Measurements from ENCODE around the gene CHD6.

The CHD6 gene

GRCh38 chr20:41643504-41643938 is 25.3 kb upstream of the CHD6 start:
- Histone ChIP-seq H3K4me2 (no peak overlapping the region), H3K27me3 (no peaks in the 10 kb centered on the region)

GRCh38 chr20:41639630-41640029 is 21.5 kb upstream of the CHD6 start:
- no peaks in the 10 kb centered on the region for H3K4me1 ChIP-seq
- H3K4me3 ChIP-seq: no peak overlapping the region
- no peak overlapping the region for H3K9ac ChIP-seq
- no peaks in the 10 kb centered on the region for H3K36me3 ChIP-seq
- H4K20me1 ChIP-seq: no peaks in the 10 kb centered on the region
- no peaks in the 10 kb centered on the region for H3K27me3 ChIP-seq
- H3K9me3 ChIP-seq (replicated peaks in 1 of 11): no peaks in the 10 kb centered on the region
- no peak overlapping the region for H3K4me2 ChIP-seq
- no peak overlapping the region for H3K27ac ChIP-seq
- TF ChIP-seq Cebpa-rat (IDR thresholded peaks at IDR 0.05): no peak

More at GRCh38 chr20:41643504-41643938, 25.3 kb upstream of the CHD6 start:
- Histone ChIP-seq H3K36me3 (no peaks in the 10 kb centered on the region), H3K9me3 (replicated peaks in 1 of 11) (no peaks in the 10 kb centered on the region), H3K9ac (no peak overlapping the region), H3K4me3 (no peak overlapping the region), H3K27ac (no peak overlapping the region), H4K20me1 (no peaks in the 10 kb centered on the region), H3K4me1 (no peaks in the 10 kb centered on the region)
- no peak for TF ChIP-seq Cebpa-rat (IDR thresholded peaks at IDR 0.05)

- H3K27ac ChIP-seq: no peak overlapping the region
- H3K4me2 ChIP-seq: no peak overlapping the region
- TF ChIP-seq Cebpa-rat (IDR thresholded peaks at IDR 0.05): no peak
- H3K9me3 ChIP-seq (replicated peaks in 1 of 11): no peaks in the 10 kb centered on the region
- H3K9ac ChIP-seq: no peak overlapping the region
- H3K36me3 ChIP-seq: no peaks in the 10 kb centered on the region
- H3K4me1 ChIP-seq: peaks cover 0 to 10% (median 2%) of the 10 kb centered on the region in 10 experiments; a peak in 12 of 20 replicates
- H4K20me1 ChIP-seq: no peaks in the 10 kb centered on the region
- no peak overlapping the region for H3K4me3 ChIP-seq
- H3K27me3 ChIP-seq: no peaks in the 10 kb centered on the region
Measured at GRCh38 chr20:41638456-41638855, 20.3 kb upstream of the CHD6 start.

DNA sequence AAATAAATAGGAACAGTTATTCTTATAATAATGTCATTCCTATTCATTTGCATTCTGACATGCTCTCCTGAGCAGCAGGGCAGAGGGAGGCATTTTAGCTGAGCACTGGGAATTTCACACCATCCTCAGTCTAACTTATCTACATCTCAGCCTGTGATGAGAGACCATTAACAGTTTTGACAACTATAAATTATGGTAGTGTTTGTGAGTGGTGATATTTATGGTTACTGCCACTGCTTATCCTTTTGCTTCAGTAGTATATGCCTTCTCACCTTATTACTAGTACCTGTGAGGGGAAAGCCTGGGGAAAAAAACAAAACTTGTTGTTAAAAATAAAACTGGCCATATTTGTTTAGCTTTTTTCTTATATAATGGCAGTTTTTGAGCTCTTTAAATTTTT is 17.0 kb upstream of the CHD6 start:
- no peak overlapping the region for H3K27ac ChIP-seq
- H3K36me3 ChIP-seq: no peaks in the 10 kb centered on the region
- no peaks in the 10 kb centered on the region for H3K27me3 ChIP-seq
- no peak overlapping the region for H3K4me3 ChIP-seq
- H3K4me2 ChIP-seq: no peak overlapping the region
- H4K20me1 ChIP-seq: no peaks in the 10 kb centered on the region
- TF ChIP-seq Cebpa-rat (IDR thresholded peaks at IDR 0.05): no peak
- no peak overlapping the region for H3K9ac ChIP-seq
- peaks cover 0 to 27% (median 10%) of the 10 kb centered on the region in 10 experiments; a peak in 13 of 20 replicates for H3K4me1 ChIP-seq
- H3K9me3 ChIP-seq (replicated peaks in 1 of 11): no peaks in the 10 kb centered on the region

DNA sequence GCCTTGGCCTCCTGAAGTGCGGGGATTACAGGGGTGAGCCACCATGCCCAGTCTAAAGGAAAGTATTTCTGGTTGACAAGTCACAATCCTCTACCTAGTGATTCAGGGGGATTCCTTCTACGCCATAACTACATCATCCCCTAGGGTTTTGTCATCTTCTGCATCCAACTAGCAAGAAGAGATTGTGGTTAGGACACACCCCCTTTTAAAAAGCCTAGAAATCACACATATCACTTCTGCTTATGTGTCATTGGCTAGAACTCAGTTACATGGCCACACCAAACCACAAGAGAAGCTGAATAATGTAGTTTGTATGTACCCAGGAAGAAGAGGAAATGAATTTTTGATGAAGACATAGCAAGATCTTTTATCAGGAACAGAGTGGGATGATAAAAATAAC is 14.7 kb upstream of the CHD6 start:
- Histone ChIP-seq H3K4me2 (peak overlapping the region in 7 of 11 experiments; percentile 18 to 67 (median 57); a peak in 9 of 22 replicates), H3K36me3 (no peaks in the 10 kb centered on the region), H3K4me1 (peaks cover 5 to 35% (median 17%) of the 10 kb centered on the region in 10 experiments; a peak in 19 of 20 replicates), H3K9me3 (replicated peaks in 1 of 11) (peaks cover 0 to 8% (median 0%) of the 10 kb centered on the region in 11 experiments; a peak in 4 of 22 replicates), H3K9ac (no peak overlapping the region), H3K4me3 (no peak overlapping the region), H3K27ac (peak overlapping the region in 1 of 11 experiments; percentile 1; a peak in 2 of 22 replicates), H3K27me3 (no peaks in the 10 kb centered on the region), H4K20me1 (no peaks in the 10 kb centered on the region)
- TF ChIP-seq Cebpa-rat (IDR thresholded peaks at IDR 0.05): no peak

DNA sequence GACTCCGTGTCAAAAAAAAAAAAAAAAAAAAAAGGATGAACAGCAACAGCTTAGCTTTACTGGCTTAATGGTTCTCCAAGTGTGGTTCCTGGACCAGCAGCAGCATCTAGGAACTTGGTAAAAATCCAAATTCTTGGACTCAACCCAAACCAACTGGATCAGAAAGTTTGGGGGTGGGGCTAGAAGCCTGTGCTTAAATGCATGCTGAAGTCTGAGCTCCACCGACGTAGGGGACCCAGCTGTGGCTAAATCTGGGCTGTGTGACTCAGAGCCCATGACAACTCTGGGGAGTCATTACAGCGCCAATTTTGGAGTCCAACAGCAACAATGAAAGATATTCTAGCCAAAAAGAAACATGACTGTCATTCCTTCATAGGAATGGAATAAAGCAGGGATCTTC is 13.6 kb upstream of the CHD6 start:
- no peak for TF ChIP-seq Cebpa-rat (IDR thresholded peaks at IDR 0.05)
- H3K27ac ChIP-seq: no peak overlapping the region

GRCh38 chr20:41630846-41631245 is 12.7 kb upstream of the CHD6 start:
- peaks cover 9 to 39% (median 21%) of the 10 kb centered on the region in 10 experiments; a peak in 19 of 20 replicates for H3K4me1 ChIP-seq
- no peaks in the 10 kb centered on the region for H3K27me3 ChIP-seq
- no peak for TF ChIP-seq Cebpa-rat (IDR thresholded peaks at IDR 0.05)

More for the DNA sequence above, 13.6 kb upstream of the CHD6 start:
- no peaks in the 10 kb centered on the region for H3K36me3 ChIP-seq
- H3K9me3 ChIP-seq (replicated peaks in 1 of 11): peaks cover 0 to 15% (median 8%) of the 10 kb centered on the region in 11 experiments; a peak in 15 of 22 replicates
- no peaks in the 10 kb centered on the region for H3K27me3 ChIP-seq
- no peaks in the 10 kb centered on the region for H4K20me1 ChIP-seq
- H3K4me3 ChIP-seq: no peak overlapping the region
- peak overlapping the region in 4 of 11 experiments; percentile 7 to 62 (median 44); a peak in 7 of 22 replicates for H3K4me2 ChIP-seq
- no peak overlapping the region for H3K9ac ChIP-seq
- peaks cover 9 to 39% (median 21%) of the 10 kb centered on the region in 10 experiments; a peak in 19 of 20 replicates for H3K4me1 ChIP-seq

DNA sequence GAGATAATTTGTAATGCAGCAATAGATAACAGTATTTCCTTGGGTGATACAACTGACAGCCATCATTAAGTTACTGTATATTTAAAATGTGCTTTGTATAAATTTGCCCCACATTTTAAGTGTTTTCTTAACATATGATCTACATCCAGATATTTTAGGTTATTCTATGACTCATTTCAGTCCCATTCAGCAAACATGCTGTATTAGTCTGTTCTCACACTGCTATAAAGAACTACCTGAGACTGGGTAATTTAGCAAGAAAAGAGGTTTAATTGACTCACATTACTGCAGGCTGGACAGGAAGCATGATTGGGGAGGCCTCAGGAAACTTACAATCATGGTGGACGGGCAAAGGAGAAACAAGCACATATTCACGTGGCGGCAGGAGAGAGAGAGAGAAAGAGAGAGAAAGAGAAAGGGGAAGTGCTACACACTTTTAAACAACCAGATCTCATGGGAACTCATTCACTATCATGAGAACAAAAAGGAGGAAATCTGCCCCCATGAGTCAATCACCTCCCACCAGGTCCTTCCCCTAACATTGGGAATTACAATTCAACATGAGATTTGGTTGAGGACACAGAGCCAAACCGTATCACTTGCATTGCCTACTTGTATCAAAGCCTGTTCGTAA is 9.6 kb upstream of the CHD6 start:
- no peak for TF ChIP-seq Cebpa-rat (IDR thresholded peaks at IDR 0.05)
- H3K4me1 ChIP-seq: peaks cover 9 to 55% (median 28%) of the 10 kb centered on the region in 10 experiments; a peak in 19 of 20 replicates
- H3K27me3 ChIP-seq: no peaks in the 10 kb centered on the region
- H3K4me2 ChIP-seq: peak overlapping the region; percentile 0 to 50 (median 32); a peak in 21 of 22 replicates
- H3K36me3 ChIP-seq: no peaks in the 10 kb centered on the region
- H3K9me3 ChIP-seq (replicated peaks in 1 of 11): peaks cover 0 to 16% (median 8%) of the 10 kb centered on the region in 11 experiments; a peak in 15 of 22 replicates
- H3K4me3 ChIP-seq: no peak overlapping the region
- peak overlapping the region in 7 of 11 experiments; percentile 6 to 59 (median 41); a peak in 10 of 22 replicates for H3K27ac ChIP-seq
- H4K20me1 ChIP-seq: no peaks in the 10 kb centered on the region
- no peak overlapping the region for H3K9ac ChIP-seq

More at GRCh38 chr20:41630846-41631245, 12.7 kb upstream of the CHD6 start:
- Histone ChIP-seq H3K4me3 (no peak overlapping the region), H3K9me3 (replicated peaks in 1 of 11) (peaks cover 0 to 16% (median 8%) of the 10 kb centered on the region in 11 experiments; a peak in 15 of 22 replicates), H3K4me2 (no peak overlapping the region), H4K20me1 (no peaks in the 10 kb centered on the region), H3K36me3 (no peaks in the 10 kb centered on the region), H3K27ac (no peak overlapping the region), H3K9ac (no peak overlapping the region)

- H3K4me3 ChIP-seq: no peak overlapping the region
- peaks cover 8 to 55% (median 26%) of the 10 kb centered on the region in 10 experiments; a peak in 19 of 20 replicates for H3K4me1 ChIP-seq
- no peaks in the 10 kb centered on the region for H3K36me3 ChIP-seq
- no peaks in the 10 kb centered on the region for H4K20me1 ChIP-seq
- peaks cover 0 to 16% (median 8%) of the 10 kb centered on the region in 11 experiments; a peak in 15 of 22 replicates for H3K9me3 ChIP-seq (replicated peaks in 1 of 11)
- no peak overlapping the region for H3K9ac ChIP-seq
- no peak for TF ChIP-seq Cebpa-rat (IDR thresholded peaks at IDR 0.05)
- no peak overlapping the region for H3K27ac ChIP-seq
- peak overlapping the region in 1 of 11 experiments; percentile 38; a peak in 1 of 22 replicates for H3K4me2 ChIP-seq
- no peaks in the 10 kb centered on the region; a peak in 1 of 22 replicates for H3K27me3 ChIP-seq
Measured at GRCh38 chr20:41627001-41627495, 8.9 kb upstream of the CHD6 start.
